ENCODE measurements around the gene PRPF6. TPM values are rescaled to one million over a fixed set of nuclear protein-coding genes. Genes with fewer than 3 reads are reported as not detected.

The PRPF6 gene
- total RNA-seq, 4 donors from 2014 or later, result 70.7 to 93.0 (median 83.9) TPM

DNA sequence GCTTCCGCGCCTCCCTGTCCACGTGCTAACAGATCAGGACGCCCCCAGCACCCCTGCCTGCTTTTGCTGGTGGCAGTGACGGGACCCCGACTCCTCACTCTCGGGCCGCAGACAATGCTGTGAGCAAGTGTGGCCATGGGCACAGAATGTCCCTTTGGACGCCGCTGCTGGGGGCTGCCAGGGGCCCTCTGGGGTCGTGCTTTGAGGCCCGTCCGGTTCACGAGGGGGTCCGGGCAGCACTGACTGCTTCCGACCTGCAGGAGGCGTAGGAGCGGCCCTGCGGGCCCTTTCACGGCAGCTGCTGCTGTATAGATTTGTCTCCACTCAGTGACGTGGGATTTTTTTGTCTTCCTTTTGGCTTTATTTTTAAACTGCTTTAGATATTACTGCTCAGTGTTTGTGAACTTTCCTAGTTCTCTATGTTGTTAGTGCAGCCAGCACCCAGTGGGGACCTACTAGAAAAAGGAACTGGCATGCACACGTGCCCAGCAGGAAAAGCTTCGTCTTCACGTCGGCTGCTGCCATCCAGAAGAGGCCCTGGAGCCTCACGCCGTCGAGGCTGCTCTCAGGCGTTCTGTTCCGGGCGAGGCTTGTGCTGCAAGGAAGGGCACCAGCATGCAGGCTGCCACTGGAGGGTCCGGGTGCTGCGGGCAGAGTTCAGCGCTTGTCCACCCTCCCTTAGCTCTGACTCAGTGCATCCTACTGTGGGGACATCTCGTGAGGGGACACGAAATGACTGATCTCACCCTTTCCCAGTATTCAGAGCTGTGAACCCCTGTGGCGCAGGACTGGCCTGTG, 46.5 kb upstream of the PRPF6 start:
- no peak for TF ChIP-seq POLR2A (IDR thresholded peaks at IDR 0.05)
- no peak for TF ChIP-seq EP300 (IDR thresholded peaks at IDR 0.05)
- TF ChIP-seq, protein P1, sequence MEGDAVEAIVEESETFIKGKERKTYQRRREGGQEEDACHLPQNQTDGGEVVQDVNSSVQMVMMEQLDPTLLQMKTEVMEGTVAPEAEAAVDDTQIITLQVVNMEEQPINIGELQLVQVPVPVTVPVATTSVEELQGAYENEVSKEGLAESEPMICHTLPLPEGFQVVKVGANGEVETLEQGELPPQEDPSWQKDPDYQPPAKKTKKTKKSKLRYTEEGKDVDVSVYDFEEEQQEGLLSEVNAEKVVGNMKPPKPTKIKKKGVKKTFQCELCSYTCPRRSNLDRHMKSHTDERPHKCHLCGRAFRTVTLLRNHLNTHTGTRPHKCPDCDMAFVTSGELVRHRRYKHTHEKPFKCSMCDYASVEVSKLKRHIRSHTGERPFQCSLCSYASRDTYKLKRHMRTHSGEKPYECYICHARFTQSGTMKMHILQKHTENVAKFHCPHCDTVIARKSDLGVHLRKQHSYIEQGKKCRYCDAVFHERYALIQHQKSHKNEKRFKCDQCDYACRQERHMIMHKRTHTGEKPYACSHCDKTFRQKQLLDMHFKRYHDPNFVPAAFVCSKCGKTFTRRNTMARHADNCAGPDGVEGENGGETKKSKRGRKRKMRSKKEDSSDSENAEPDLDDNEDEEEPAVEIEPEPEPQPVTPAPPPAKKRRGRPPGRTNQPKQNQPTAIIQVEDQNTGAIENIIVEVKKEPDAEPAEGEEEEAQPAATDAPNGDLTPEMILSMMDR (IDR thresholded peaks at IDR 0.05), result no peak
- TF ChIP-seq POLR2AphosphoS5 (IDR thresholded peaks at IDR 0.05), result no peak
- Histone ChIP-seq H3K4me1 (no peaks in the 10 kb centered on the region), H3K27ac (no peak overlapping the region), H3K9me3 (no peaks in the 10 kb centered on the region), H3K4me3 (no peak overlapping the region), H3K36me3 (peaks cover 72% of the 10 kb centered on the region), H3K27me3 (no peaks in the 10 kb centered on the region)
- no peak for DNase-seq (ENCODE audit: low spot score in 2 of 2)
- WGBS, result 85% methylated on average over 34 of the region's 37 CpGs

DNA sequence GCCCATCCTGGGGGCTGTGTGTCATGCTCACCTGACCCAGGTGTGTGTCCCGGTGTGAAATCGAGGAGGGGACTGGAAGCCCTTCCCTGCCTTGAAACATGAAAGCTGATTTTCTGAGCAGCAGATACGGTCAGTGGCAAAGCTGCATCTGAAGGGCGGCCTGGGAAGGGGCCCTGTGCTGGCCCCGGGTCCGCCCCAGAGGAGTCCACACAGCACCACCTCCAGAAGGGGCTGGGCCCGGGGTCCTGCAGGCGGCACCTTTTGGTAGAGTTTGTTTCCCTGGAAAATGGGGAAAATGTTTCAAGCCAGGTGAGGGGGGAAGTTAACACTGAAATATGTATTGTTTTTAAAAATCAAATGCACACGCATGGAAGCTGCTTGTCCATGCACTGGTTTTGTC, 45.5 kb upstream of the PRPF6 start:
- DNase-seq (ENCODE audit: low spot score in 2 of 2), result no peak
- TF ChIP-seq, protein P1 (IDR thresholded peaks at IDR 0.05), result no peak
- TF ChIP-seq POLR2AphosphoS5 (IDR thresholded peaks at IDR 0.05) (no peak), POLR2A (IDR thresholded peaks at IDR 0.05) (no peak), EP300 (IDR thresholded peaks at IDR 0.05) (no peak)
- Histone ChIP-seq H3K27ac (no peak overlapping the region), H3K9me3 (no peaks in the 10 kb centered on the region), H3K4me1 (no peaks in the 10 kb centered on the region), H3K27me3 (no peaks in the 10 kb centered on the region), H3K36me3 (peaks cover 70% of the 10 kb centered on the region), H3K4me3 (no peak overlapping the region)
- WGBS, result 92% methylated on average over 7 of the region's 9 CpGs

DNA sequence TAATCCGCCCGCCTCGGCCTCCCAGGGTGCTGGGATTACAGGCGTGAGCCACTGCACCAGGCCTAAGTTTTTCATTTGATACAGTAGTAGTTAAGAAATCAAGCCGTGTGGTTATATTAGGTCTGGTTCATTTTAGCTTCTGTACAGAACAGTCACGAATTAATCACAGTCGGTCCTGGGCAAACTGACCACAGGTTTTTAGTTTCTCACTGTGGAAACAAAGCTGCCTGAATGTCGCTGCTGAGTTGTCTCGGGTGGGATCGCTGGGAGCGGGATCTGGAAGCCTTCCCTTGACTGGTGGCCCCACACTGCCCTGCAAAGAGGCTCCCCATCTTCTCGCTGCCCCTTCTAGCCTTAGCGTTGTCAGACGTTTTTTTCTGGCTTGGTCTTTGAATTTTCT, 43.3 kb upstream of the PRPF6 start:
- no peak overlapping the region for H3K4me3 ChIP-seq
- H3K9me3 ChIP-seq, result no peaks in the 10 kb centered on the region
- no peak for DNase-seq (ENCODE audit: low spot score in 2 of 2)
- TF ChIP-seq EP300 (IDR thresholded peaks at IDR 0.05) (no peak), POLR2A (IDR thresholded peaks at IDR 0.05) (no peak)
- TF ChIP-seq, protein P1 (IDR thresholded peaks at IDR 0.05), result no peak
- peaks cover 57% of the 10 kb centered on the region for H3K36me3 ChIP-seq
- peaks cover 13% of the 10 kb centered on the region for H3K4me1 ChIP-seq
- WGBS, result 87% methylated on average over 14 of the region's 14 CpGs
- no peak overlapping the region for H3K27ac ChIP-seq
- no peaks in the 10 kb centered on the region for H3K27me3 ChIP-seq

- Histone ChIP-seq H3K36me3 (peaks cover 63% of the 10 kb centered on the region), H3K27me3 (no peaks in the 10 kb centered on the region), H3K4me3 (no peak overlapping the region), H3K27ac (no peak overlapping the region), H3K9me3 (no peaks in the 10 kb centered on the region), H3K4me1 (peaks cover 24% of the 10 kb centered on the region)
- TF ChIP-seq POLR2AphosphoS5 (IDR thresholded peaks at IDR 0.05) (no peak), EP300 (IDR thresholded peaks at IDR 0.05) (no peak), POLR2A (IDR thresholded peaks at IDR 0.05) (no peak)
- TF ChIP-seq, protein P1 (IDR thresholded peaks at IDR 0.05), result no peak
- 83% methylated on average over 21 of the region's 33 CpGs for WGBS
- no peak for DNase-seq (ENCODE audit: low spot score in 2 of 2)
These were observed 41.6 kb upstream of the PRPF6 start for GRCh38 chr20:63939061-63939935.

DNA sequence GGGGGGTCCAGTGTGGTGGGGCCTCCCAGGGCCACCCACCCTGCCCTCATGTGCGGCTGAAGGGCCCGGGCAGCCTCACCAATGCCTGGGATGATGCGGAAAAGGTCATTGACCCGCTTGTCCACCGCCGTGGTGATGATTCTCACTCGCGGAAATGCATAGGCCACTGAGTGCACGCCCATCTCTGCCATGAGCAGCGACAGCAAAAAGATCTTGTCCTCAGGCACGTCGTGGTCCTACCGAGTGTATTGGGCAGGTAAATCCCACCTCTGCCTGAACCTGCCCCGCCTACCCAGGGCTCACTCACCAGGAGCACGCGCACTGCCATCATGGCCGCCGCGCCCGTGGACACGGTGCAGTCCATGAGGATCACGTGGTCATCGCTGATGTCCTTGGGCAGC, 40.9 kb upstream of the PRPF6 start:
- WGBS, result 92% methylated on average over 12 of the region's 23 CpGs
- H3K4me3 ChIP-seq, result no peak overlapping the region
- DNase-seq (ENCODE audit: low spot score in 2 of 2), result no peak
- no peak overlapping the region for H3K27ac ChIP-seq
- H3K27me3 ChIP-seq, result no peaks in the 10 kb centered on the region
- H3K4me1 ChIP-seq, result peaks cover 24% of the 10 kb centered on the region
- TF ChIP-seq, protein P1 (IDR thresholded peaks at IDR 0.05), result no peak
- TF ChIP-seq POLR2A (IDR thresholded peaks at IDR 0.05) (no peak), POLR2AphosphoS5 (IDR thresholded peaks at IDR 0.05) (no peak), EP300 (IDR thresholded peaks at IDR 0.05) (no peak)
- peaks cover 63% of the 10 kb centered on the region for H3K36me3 ChIP-seq
- no peaks in the 10 kb centered on the region for H3K9me3 ChIP-seq

All from suprapubic skin (tissue), 4 donors.